Skeletal muscle cell (primary cell): Measurements from ENCODE around the gene AMIGO2.

Experiments
- DNase-seq: peaks from one replicate; pipeline ENCODE4 v3.0.0-alpha.2; 2010; ENCODE audit warnings: low read depth
- H3K4me3 ChIP-seq: 2 replicates; pipeline ENCODE4 v1.5.1; 2011; ENCODE audit warnings: low read depth, mild to moderate bottlenecking, control low read depth, low read length, moderate library complexity

AMIGO2 gene

GRCh38 chr12:47041327-47041726, 38.4 kb downstream of the AMIGO2 start:
- H3K4me3 ChIP-seq: no peak overlapping the region
- DNase-seq: no peak

DNA sequence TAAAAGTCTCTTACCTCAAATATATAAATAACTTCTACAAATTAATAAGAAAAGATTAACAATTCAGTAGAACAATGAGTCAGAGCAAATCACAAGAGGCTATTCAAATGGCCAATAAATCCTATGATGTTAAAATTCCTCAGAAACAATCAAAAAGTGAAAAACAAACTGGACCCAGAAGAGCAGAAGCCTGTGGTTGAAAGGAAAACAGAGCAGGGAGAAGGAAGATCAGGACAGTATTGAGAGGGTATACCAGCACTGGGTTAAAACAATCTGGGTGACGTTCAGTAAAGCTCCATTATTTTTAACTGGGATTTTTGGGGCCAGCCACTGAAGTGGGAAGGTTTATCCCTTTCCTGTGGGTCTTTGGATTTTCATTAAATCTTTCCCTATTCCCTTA, 40.0 kb downstream of the AMIGO2 start:
- DNase-seq: no peak
- no peak overlapping the region for H3K4me3 ChIP-seq

DNA sequence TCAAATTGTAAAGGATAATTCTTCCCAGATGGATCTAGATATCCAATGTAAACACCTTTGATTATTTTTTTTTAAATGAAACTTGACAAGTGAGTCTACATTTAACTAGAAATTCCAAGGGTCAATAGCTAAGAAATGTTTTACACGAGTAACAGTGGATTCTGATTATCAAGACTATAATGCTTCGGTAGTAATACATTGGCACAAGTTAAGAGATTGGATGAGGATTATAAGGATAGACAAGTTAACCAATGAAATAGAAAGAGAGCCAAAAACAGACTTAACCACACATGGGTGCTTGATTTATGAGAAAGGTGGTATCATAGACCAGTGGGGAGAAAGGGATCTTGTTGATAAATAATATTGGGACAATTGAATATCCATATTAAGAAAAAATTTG, 40.7 kb downstream of the AMIGO2 start:
- DNase-seq: no peak
- H3K4me3 ChIP-seq: no peak overlapping the region

DNA sequence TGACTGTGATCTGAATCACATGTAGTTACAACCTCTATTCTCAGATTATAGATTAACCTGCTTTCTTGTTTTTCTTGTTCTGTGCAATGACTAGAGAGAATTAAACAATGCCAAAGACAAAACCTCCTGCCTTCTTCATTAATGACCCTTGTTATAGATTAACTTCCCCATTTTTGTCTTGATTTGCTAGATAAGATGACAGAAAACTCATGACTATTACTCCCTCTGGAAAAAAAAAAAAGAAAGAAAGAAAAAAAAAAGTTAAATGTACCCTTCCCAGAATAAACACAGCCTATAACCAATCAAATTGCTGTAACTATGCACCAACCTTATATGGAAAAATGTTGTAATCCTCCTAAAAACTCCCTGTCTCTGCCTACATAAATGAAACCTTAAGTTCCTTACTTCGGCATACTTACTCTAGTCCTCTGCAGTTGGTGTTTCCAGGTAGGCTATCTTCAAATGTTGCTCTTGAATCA, 41.5 kb downstream of the AMIGO2 start:
- DNase-seq: no peak
- no peak overlapping the region for H3K4me3 ChIP-seq

DNA sequence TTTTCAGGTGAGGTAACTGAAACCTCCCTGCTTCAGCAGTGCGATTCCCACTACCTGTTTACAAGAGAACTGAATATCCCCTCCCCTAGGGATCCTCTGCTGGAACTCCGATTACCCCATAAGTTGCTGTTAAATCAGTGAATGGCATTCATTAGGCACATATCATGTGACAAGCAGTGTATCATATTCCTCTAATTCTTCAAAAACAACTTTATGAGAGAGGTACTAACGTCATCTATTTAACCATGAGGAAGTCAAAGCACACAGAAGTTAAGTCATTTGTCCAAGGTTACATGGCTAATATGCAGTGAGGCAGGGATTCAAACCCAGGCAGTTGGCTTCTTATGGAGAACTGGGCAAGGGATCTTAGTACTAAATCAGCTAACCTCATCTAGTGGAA, 44.3 kb downstream of the AMIGO2 start:
- H3K4me3 ChIP-seq: no peak overlapping the region
- no peak for DNase-seq

DNA sequence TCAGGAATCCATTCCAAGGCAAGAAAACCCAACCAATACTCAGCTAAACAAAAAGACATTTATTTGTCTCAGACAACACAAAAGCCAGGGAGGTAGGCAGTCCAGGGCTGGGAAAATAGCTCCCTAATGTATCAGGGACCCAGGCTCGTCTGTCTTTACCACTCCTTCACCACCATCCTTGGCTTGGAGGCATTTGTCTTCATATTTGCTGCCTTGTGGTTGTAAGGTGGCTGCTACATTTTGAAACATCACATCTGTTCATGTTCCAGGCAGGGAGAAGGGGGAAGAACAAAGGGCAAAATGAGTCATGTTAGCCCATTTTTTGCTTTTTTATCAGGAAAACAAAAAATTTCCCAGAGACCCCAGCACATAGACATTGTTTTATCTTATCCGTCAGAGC, 45.1 kb downstream of the AMIGO2 start:
- DNase-seq: no peak
- no peak overlapping the region for H3K4me3 ChIP-seq

- no peak for DNase-seq
- no peak overlapping the region for H3K4me3 ChIP-seq
Measured at GRCh38 chr12:47033789-47034555, 45.8 kb downstream of the AMIGO2 start.

- no peak overlapping the region for H3K4me3 ChIP-seq
- no peak for DNase-seq
Measured at GRCh38 chr12:47033081-47033480, 46.7 kb downstream of the AMIGO2 start.

DNA sequence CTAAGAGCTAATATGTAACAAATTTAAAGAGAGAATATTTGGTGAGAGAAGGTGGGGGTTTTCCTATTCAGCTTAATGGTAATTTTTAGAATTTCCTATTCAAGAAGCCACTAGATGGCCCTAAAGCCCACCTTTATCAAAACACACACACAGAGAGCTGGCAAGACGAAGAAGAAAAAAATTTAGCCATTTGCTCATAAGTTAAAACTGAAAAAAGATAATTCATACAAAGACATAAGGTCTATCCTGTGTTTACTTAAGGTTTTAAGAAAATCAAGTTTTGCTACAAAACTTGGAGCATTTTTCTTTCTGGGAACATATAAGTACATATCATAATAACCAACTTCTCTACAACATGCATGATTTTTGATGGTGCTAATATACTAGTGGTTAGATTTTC, 47.1 kb downstream of the AMIGO2 start:
- no peak for DNase-seq
- H3K4me3 ChIP-seq: no peak overlapping the region

DNA sequence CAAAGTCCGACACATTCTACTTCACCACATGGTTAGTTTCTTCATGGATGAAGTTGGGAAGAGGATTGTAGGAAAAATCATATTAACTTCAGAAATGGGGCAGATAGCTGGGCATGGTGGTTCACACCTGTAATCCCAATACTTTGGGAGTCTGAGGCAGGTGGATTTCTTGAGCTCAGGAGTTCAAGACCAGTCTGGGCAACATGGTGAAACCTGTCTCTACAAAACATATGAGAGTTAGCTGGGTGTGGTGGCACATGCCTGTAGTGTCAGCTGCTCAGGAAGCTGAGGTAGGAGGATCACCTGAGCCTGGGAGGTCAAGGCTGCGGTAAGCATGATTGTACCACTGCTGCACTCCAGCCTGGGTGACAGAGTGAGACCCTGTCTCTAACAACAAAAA, 49.9 kb downstream of the AMIGO2 start:
- no peak overlapping the region for H3K4me3 ChIP-seq
- DNase-seq: no peak

GRCh38 chr12:47028981-47029708, 50.6 kb downstream of the AMIGO2 start:
- H3K4me3 ChIP-seq: no peak overlapping the region
- DNase-seq: no peak

GRCh38 chr12:47028186-47028585, 51.6 kb downstream of the AMIGO2 start:
- H3K4me3 ChIP-seq: no peak overlapping the region
- no peak for DNase-seq
